ENCODE measurements around the gene SCT.
"Not testable (repeated sequence)": the region's sequence is repeated elsewhere in the genome, so short reads cannot be mapped to it uniquely, and the experiment has no call there.

SCT gene

DNA sequence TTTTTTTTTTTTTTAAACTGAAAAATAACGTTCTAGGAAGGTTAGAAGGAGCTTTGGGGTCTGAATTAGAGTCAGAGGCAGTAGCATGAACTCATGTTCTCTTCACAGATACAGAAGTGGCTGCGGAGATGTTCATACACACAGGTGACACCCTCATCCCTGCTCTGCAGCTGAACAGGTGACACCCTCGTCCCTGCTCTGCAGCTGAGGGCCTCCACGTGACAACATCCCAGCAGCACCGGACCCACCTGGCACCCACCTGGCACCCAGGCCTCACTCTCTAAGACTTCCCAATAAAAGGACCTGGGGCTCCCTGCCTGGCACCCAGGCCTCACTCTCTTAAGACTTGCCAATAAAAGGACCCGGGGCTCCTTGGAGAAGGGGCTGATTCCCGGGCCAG is 29.9 kb upstream of the SCT start:
- H3K4me3 ChIP-seq: no peak overlapping the region
- no peaks in the 10 kb centered on the region for H3K27me3 ChIP-seq
- no peak overlapping the region for H3K27ac ChIP-seq
- H3K36me3 ChIP-seq: peaks cover 7 to 64% (median 33%) of the 10 kb centered on the region in 3 donors
- no peaks in the 10 kb centered on the region for H3K4me1 ChIP-seq
- no peaks in the 10 kb centered on the region for H3K9me3 ChIP-seq
- TF ChIP-seq, protein P1, sequence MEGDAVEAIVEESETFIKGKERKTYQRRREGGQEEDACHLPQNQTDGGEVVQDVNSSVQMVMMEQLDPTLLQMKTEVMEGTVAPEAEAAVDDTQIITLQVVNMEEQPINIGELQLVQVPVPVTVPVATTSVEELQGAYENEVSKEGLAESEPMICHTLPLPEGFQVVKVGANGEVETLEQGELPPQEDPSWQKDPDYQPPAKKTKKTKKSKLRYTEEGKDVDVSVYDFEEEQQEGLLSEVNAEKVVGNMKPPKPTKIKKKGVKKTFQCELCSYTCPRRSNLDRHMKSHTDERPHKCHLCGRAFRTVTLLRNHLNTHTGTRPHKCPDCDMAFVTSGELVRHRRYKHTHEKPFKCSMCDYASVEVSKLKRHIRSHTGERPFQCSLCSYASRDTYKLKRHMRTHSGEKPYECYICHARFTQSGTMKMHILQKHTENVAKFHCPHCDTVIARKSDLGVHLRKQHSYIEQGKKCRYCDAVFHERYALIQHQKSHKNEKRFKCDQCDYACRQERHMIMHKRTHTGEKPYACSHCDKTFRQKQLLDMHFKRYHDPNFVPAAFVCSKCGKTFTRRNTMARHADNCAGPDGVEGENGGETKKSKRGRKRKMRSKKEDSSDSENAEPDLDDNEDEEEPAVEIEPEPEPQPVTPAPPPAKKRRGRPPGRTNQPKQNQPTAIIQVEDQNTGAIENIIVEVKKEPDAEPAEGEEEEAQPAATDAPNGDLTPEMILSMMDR (IDR thresholded peaks at IDR 0.05): no peak
- intact Hi-C loops (cut with DNase I; ENCODE audit: low total_unique reads): no loop called here
- no peak for DNase-seq

DNA sequence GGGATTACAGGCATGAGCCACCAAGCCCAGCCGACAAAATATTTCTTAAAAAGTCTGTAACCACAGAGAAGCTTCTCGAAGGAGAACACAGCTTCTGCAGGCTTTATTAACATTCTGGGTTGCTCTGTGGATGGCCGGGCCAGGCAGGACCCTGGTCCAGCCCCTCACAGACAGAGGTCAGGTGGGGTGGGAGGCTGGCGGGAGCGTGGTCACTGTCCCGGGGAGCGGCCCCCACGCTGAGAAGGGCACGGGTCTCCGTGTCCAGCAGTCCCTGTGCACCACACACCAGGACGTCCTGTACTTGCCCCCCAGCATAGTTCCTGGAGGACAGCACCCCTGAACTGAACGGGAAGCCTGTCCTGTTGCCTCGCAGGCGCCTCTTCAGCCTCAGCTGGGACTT is 29.4 kb upstream of the SCT start:
- H3K9me3 ChIP-seq: no peaks in the 10 kb centered on the region
- no peak overlapping the region for H3K4me3 ChIP-seq
- peaks cover 8 to 64% (median 31%) of the 10 kb centered on the region in 3 donors for H3K36me3 ChIP-seq
- H3K27me3 ChIP-seq: no peaks in the 10 kb centered on the region
- H3K4me1 ChIP-seq: no peaks in the 10 kb centered on the region
- no peak overlapping the region for H3K27ac ChIP-seq
- intact Hi-C loops (cut with DNase I; ENCODE audit: low total_unique reads): no loop called here
- no peak for DNase-seq
- TF ChIP-seq, protein P1 (IDR thresholded peaks at IDR 0.05): no peak

DNA sequence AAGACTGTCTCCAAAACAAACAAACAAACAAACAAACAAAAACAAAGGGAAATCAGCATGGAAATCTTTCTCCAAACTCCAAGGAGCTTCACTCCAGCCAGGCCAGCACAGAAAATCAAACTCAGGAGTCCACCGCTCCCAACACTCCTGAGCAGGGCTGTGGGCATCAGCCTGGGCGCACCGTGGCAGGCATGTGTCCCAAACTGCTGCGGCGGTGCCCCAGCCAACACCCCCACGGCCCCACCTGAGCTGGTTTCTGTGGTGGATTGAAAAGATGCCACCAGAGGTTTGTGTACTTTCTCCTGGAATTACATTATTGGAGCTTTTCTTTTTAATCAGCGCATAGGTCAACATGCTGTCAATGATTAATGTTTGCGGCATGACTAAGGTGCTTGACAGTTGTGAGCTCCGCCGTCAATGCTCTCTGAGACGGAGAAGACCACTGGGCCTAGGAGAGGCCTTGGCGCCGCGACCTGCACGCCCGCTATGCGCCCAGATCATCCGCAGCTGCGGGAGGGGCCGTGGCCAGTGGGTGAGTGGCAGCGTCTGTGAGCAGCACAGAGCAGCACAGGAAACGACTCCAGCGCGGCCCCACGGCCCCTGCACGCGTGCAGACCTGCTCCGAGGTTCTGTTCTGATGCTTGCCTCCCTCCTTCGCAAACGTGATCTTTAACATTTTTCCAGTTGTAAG is 28.2 kb upstream of the SCT start:
- H3K36me3 ChIP-seq: peaks cover 15 to 62% (median 32%) of the 10 kb centered on the region in 3 donors
- TF ChIP-seq, protein P1 (IDR thresholded peaks at IDR 0.05): no peak
- intact Hi-C loops (cut with DNase I; ENCODE audit: low total_unique reads): no loop called here
- DNase-seq: no peak
- H3K9me3 ChIP-seq: no peaks in the 10 kb centered on the region
- H3K27me3 ChIP-seq: no peaks in the 10 kb centered on the region
- no peaks in the 10 kb centered on the region for H3K4me1 ChIP-seq
- no peak overlapping the region for H3K27ac ChIP-seq
- H3K4me3 ChIP-seq: no peak overlapping the region

DNA sequence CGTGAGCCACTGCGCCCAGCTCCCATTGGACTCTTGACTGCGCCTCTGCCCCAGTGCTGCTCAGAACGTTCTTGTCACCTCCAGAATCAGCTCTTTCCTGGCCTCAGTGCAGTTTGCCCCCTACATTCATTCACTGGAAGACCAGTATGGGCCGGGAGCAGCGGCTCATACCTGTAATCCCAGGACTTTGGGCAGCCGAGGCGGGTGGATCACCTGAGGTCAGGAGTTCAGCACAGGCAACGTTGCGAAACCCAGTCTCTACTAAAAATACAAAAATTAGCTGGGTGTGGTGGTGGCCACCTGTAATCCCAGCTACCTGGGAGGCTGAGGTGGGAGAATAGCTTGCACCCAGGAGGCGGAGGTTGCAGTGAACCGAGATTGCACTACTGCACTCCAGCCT is 27.5 kb upstream of the SCT start:
- peaks cover 15 to 55% (median 24%) of the 10 kb centered on the region in 3 donors for H3K36me3 ChIP-seq
- H3K27ac ChIP-seq; intact Hi-C loops (cut with DNase I; ENCODE audit: low total_unique reads); H3K4me1 ChIP-seq; H3K4me3 ChIP-seq; H3K27me3 ChIP-seq; H3K9me3 ChIP-seq; DNase-seq: not testable (repeated sequence)

GRCh38 chr11:653837-654236 is 26.9 kb upstream of the SCT start:
- Histone ChIP-seq H3K27ac (no peak overlapping the region), H3K4me3 (no peak overlapping the region), H3K9me3 (no peaks in the 10 kb centered on the region), H3K4me1 (no peaks in the 10 kb centered on the region), H3K27me3 (no peaks in the 10 kb centered on the region), H3K36me3 (peaks cover 15 to 49% (median 21%) of the 10 kb centered on the region in 3 donors)
- intact Hi-C loops (cut with DNase I; ENCODE audit: low total_unique reads): no loop called here
- TF ChIP-seq, protein P1 (IDR thresholded peaks at IDR 0.05): no peak
- DNase-seq: no peak

- H3K27me3 ChIP-seq; DNase-seq; H3K9me3 ChIP-seq; H3K4me3 ChIP-seq; H3K4me1 ChIP-seq; H3K27ac ChIP-seq; intact Hi-C loops (cut with DNase I; ENCODE audit: low total_unique reads): not testable (repeated sequence)
- H3K36me3 ChIP-seq: peaks cover 11 to 42% (median 15%) of the 10 kb centered on the region in 3 donors
These were observed 26.2 kb upstream of the SCT start for GRCh38 chr11:653136-653535.

GRCh38 chr11:650482-650881 is 23.5 kb upstream of the SCT start:
- Histone ChIP-seq H3K36me3 (peaks cover 11 to 34% (median 15%) of the 10 kb centered on the region in 3 donors), H3K4me1 (no peaks in the 10 kb centered on the region), H3K27ac (no peak overlapping the region), H3K9me3 (no peaks in the 10 kb centered on the region), H3K27me3 (no peaks in the 10 kb centered on the region), H3K4me3 (no peak overlapping the region)
- DNase-seq: no peak
- intact Hi-C loops (cut with DNase I; ENCODE audit: low total_unique reads): no loop called here
- TF ChIP-seq, protein P1 (IDR thresholded peaks at IDR 0.05): no peak

- peaks cover 15 to 34% (median 23%) of the 10 kb centered on the region in 3 donors for H3K36me3 ChIP-seq
- H3K27ac ChIP-seq; DNase-seq; H3K9me3 ChIP-seq; H3K4me1 ChIP-seq; intact Hi-C loops (cut with DNase I; ENCODE audit: low total_unique reads); H3K27me3 ChIP-seq; H3K4me3 ChIP-seq: not testable (repeated sequence)
These were observed 20.7 kb upstream of the SCT start for GRCh38 chr11:647672-648158.
